IMR-90 (cell line): Measurements from ENCODE around the gene KDELR3.

ENCODE experiments used
- BHLHE40 ChIP-seq: fragments of 150-350 bp; IDR thresholded peaks from 2 replicates; pipeline ENCODE4 v1.6.1; 2016; ENCODE audit warnings: mild to moderate bottlenecking, low read depth, low read length
- CHD1 ChIP-seq: IDR thresholded peaks from 2 replicates; pipeline ENCODE4 v1.6.1; 2012; ENCODE audit warnings: low read depth, low read length, improper control_type of control experiment
- CTCF ChIP-seq: conservative IDR thresholded peaks from 2 replicates; pipeline ENCODE4 v1.5.1; 2012; ENCODE audit warnings: mild to moderate bottlenecking, low read depth, low read length, improper control_type of control experiment
- FOS ChIP-seq: fragments of 150-350 bp; IDR thresholded peaks from 2 replicates; pipeline ENCODE4 v1.6.1; 2016; ENCODE audit warnings: low read depth, low read length
- MXI1 ChIP-seq: IDR thresholded peaks from 2 replicates; pipeline ENCODE4 v1.6.1; 2012; ENCODE audit warnings: low read depth, mild to moderate bottlenecking, low read length, moderate library complexity, borderline replicate concordance
- POLR2A ChIP-seq: IDR thresholded peaks from 2 replicates; pipeline ENCODE4 v1.6.1; 2012; ENCODE audit warnings: mild to moderate bottlenecking, low read depth, low read length
- RAD21 ChIP-seq: IDR thresholded peaks from 2 replicates; pipeline ENCODE4 v1.6.1; 2012; ENCODE audit warnings: low read length, improper control_type of control experiment
- RFX5 ChIP-seq: IDR thresholded peaks from 2 replicates; pipeline ENCODE4 v1.8.0; 2012; ENCODE audit warnings: low read depth, mild to moderate bottlenecking, low read length, moderate library complexity

- no peak for TF ChIP-seq POLR2A
- TF ChIP-seq CTCF: no peak
- TF ChIP-seq CHD1: no peak
- TF ChIP-seq BHLHE40: no peak
- TF ChIP-seq RFX5: no peak
- no peak for TF ChIP-seq MXI1
- no peak for TF ChIP-seq FOS
- TF ChIP-seq RAD21: no peak
These were observed 13.9 kb upstream of the KDELR3 start for GRCh38 chr22:38453996-38454352.
